Spinal cord (tissue), 10 donors: Measurements from ENCODE around the gene HES7. TPM values are rescaled to one million over a fixed set of nuclear protein-coding genes. Genes with fewer than 3 reads are reported as not detected.

Experiments
- DNase-seq, 6 donors: peaks; one replicate each; pipeline versions ENCODE4 v3.0.0 to v3.0.0-alpha.2; 2013 to 2015; ENCODE audit warnings: low spot score in 6 of 6, low read depth in 4 of 6
- H3K27ac ChIP-seq: one replicate; pipeline ENCODE4 v1.5.1; 2013; ENCODE audit warnings: low read depth, low read length, control low read depth
- H3K27me3 ChIP-seq: one replicate; pipeline ENCODE4 v1.6.1; 2013; ENCODE audit warnings: low read length; ENCODE audit not compliant: control insufficient read depth, insufficient read depth
- H3K36me3 ChIP-seq: one replicate; pipeline ENCODE4 v1.6.1; 2013; ENCODE audit warnings: low read length; ENCODE audit not compliant: control insufficient read depth, insufficient read depth
- H3K4me1 ChIP-seq: one replicate; pipeline ENCODE4 v1.6.1; 2013; ENCODE audit warnings: low read length; ENCODE audit not compliant: control insufficient read depth, insufficient read depth
- H3K4me3 ChIP-seq: one replicate; pipeline ENCODE4 v1.5.1; 2013; ENCODE audit warnings: low read depth, low read length, control low read depth
- H3K9me3 ChIP-seq: one replicate; pipeline ENCODE4 v1.6.1; 2013; ENCODE audit warnings: low read length; ENCODE audit not compliant: control insufficient read depth, insufficient read depth
- WGBS: methylation state at CpG from one replicate; pipeline ENCODE4 v1.1.5; 2013; ENCODE audit warnings: missing lambda C conversion rate; ENCODE audit not compliant: insufficient coverage; 5-methylcytosine and 5-hydroxymethylcytosine counted together
- polyA plus RNA-seq, 2 donors: library from polyadenylated mRNA; unstranded; fragments of 120-200 nt; gene quantifications; one replicate each; pipeline ENCODE4 v1.2.1, GENCODE V29; 2013; ENCODE audit not compliant: insufficient read length in 2 of 2
- total RNA-seq, 2 donors: library from RNA; depleted of rRNA in 1 of 2; stranded (reverse); fragments of 120-200 nt in 1 of 2; fragments of >200 nt in 1 of 2; gene quantifications; one replicate each; pipeline versions ENCODE4 v1.2.3 to v1.2.4, GENCODE V29; 2013 to 2014
- donor health status: healthy.

HES7 gene
- total and polyA plus RNA-seq, 4 donors, result 0.20 to 2.5 (median 1.0) TPM

- peak overlapping the region; percentile 81 for H3K4me3 ChIP-seq
- H3K36me3 ChIP-seq, result peaks cover 28% of the 10 kb centered on the region
- DNase-seq, result no peak
- H3K27me3 ChIP-seq, result no peaks in the 10 kb centered on the region
- H3K27ac ChIP-seq, result peak overlapping the region; percentile 100
- 2% methylated on average over 11 of the region's 11 CpGs for WGBS
- no peaks in the 10 kb centered on the region for H3K9me3 ChIP-seq
- H3K4me1 ChIP-seq, result peaks cover 78% of the 10 kb centered on the region
These were observed 32.0 kb upstream of the HES7 start for GRCh38 chr17:8155996-8156245.

DNA sequence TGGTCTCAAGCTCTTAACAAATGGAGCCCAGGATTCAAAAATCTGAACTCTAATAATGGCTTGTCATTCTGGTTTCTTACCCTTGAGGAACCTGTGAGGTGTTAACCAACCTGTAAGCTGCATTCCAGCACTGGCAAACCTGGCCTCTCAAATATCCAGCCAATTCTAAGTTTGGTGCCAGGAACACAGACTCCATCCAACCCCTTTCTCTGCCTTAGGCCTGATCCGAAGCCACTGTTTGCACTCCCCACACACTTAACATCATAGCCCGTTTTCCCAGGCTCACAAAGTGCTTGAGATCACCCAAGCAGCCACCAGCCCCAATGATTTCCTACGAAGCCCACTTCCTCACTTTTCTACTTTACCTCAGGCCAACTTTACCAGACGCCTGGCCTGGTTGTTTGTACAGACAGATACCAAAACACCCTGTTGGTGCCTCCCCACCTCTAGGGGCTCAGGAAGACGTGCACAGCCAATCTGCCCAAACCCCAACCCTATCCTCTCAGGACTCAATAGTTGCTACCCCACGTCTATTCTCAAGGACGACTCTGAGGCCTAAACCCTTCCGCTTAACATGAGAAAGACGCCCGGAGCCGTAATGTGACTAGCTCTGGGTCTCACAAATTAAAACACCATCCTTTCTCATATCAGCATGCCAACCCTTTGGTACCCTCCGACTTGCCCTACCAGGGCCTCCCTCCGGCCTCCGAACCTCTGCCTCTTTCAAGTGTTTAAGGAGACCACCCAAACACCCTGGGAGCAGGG is 31.5 kb upstream of the HES7 start:
- DNase-seq, result no peak
- 48% methylated on average over 14 of the region's 14 CpGs for WGBS
- Histone ChIP-seq H3K27ac (peak overlapping the region; percentile 100), H3K4me3 (peak overlapping the region; percentile 81), H3K27me3 (no peaks in the 10 kb centered on the region), H3K4me1 (peaks cover 78% of the 10 kb centered on the region), H3K9me3 (no peaks in the 10 kb centered on the region), H3K36me3 (peaks cover 28% of the 10 kb centered on the region)

GRCh38 chr17:8154608-8155155 is 30.8 kb upstream of the HES7 start:
- DNase-seq, result no peak
- no peaks in the 10 kb centered on the region for H3K27me3 ChIP-seq
- peak overlapping the region; percentile 100 for H3K27ac ChIP-seq
- WGBS, result 39% methylated on average over 7 of the region's 11 CpGs
- H3K4me3 ChIP-seq, result peak overlapping the region; percentile 81
- H3K36me3 ChIP-seq, result peaks cover 28% of the 10 kb centered on the region
- peaks cover 79% of the 10 kb centered on the region for H3K4me1 ChIP-seq
- H3K9me3 ChIP-seq, result no peaks in the 10 kb centered on the region

GRCh38 chr17:8153957-8154607 is 30.2 kb upstream of the HES7 start:
- DNase-seq, result peak in 4 of 6 donors; percentile 86 to 97 (median 92)
- Histone ChIP-seq H3K27me3 (no peaks in the 10 kb centered on the region), H3K27ac (peak overlapping the region; percentile 100), H3K4me1 (peaks cover 73% of the 10 kb centered on the region), H3K36me3 (peaks cover 28% of the 10 kb centered on the region), H3K9me3 (no peaks in the 10 kb centered on the region), H3K4me3 (peak overlapping the region; percentile 81)
- 3% methylated on average over 18 of the region's 22 CpGs for WGBS

DNA sequence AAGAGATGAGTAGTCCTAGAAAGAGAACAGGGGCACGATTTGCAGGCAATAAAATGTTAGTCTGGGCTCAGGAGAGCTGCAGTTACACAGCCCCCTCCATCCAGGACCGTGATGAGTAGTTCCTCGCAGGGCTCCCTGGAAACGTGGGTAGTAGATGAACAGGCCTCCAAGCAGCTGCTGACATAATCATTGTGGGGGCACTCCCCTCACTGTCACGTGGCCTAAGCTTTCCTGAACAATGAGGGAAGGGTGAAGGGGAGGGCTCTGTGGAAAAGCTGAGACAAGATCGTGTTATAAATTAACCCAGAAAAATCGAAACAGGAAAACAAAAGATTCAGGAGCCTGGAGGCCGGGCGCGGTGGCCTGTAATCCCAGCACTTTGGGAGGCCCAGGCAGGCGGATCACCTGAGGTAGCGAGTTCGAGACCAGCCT is 29.6 kb upstream of the HES7 start:
- peak in 2 of 6 donors; percentile 70 to 81 for DNase-seq
- Histone ChIP-seq H3K27ac (peak overlapping the region; percentile 100), H3K9me3 (no peaks in the 10 kb centered on the region), H3K27me3 (no peaks in the 10 kb centered on the region), H3K36me3 (peaks cover 30% of the 10 kb centered on the region), H3K4me1 (peaks cover 70% of the 10 kb centered on the region), H3K4me3 (peak overlapping the region; percentile 81)
- 25% methylated on average over 12 of the region's 13 CpGs for WGBS

DNA sequence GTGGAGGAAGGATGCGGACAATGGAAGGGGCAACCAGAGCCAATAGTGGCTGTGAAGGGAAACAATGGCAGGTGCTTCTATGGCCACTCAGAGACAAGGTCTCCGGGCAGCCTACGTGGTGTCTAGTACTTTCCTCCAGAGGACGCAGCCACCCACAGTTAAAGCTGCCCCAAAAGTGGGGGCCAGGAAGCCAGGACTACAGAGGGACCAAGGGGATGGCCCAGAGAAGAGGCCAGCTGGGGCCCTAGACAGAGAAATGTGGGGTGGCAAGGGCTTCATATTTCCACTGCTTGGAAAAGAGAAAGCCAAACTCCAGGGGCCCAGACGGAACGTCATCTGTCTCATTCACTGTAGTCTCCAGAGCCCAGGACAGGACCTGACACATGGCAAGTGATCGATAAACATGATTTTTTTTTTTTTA is 29.1 kb upstream of the HES7 start:
- Histone ChIP-seq H3K4me1 (peaks cover 66% of the 10 kb centered on the region), H3K27ac (peak overlapping the region; percentile 100)
- WGBS, result 67% methylated on average over 7 of the region's 7 CpGs

GRCh38 chr17:8152112-8152775 is 28.3 kb upstream of the HES7 start, which contains the start of gene PER1:
Gene PER1, minus strand, starts transcription at chr17:8152404. Its CDS starts 1,698 bp downstream, at chr17:8150706.
- peaks cover 64% of the 10 kb centered on the region for H3K4me1 ChIP-seq
- H3K4me3 ChIP-seq, result peak within 1 kb of the TSS; percentile 82
- H3K9me3 ChIP-seq, result no peaks in the 10 kb centered on the region
- DNase-seq, result peak in 4 of 6 donors; percentile 68 to 96 (median 91)
- WGBS, result 0% methylated on average over 37 of the region's 42 CpGs
- H3K27me3 ChIP-seq, result no peaks in the 10 kb centered on the region
- H3K36me3 ChIP-seq, result peaks cover 36% of the 10 kb centered on the region
- peak within 1 kb of the TSS; percentile 100 for H3K27ac ChIP-seq

More for the DNA sequence above, 29.1 kb upstream of the HES7 start:
- H3K4me3 ChIP-seq, result peak overlapping the region; percentile 82
- peak in 1 of 6 donors; percentile 12 for DNase-seq
- no peaks in the 10 kb centered on the region for H3K9me3 ChIP-seq
- no peaks in the 10 kb centered on the region for H3K27me3 ChIP-seq
- H3K36me3 ChIP-seq, result peaks cover 30% of the 10 kb centered on the region

- Histone ChIP-seq H3K36me3 (peaks cover 42% of the 10 kb centered on the region), H3K9me3 (no peaks in the 10 kb centered on the region), H3K4me1 (peaks cover 59% of the 10 kb centered on the region), H3K4me3 (peak overlapping the region; percentile 82), H3K27ac (peak overlapping the region; percentile 100), H3K27me3 (no peaks in the 10 kb centered on the region)
- 0% methylated on average over 22 of the region's 22 CpGs for whole genome bisulfite sequencing
- DNase-seq, result peak in 2 of 6 donors; percentile 51 to 86
These were observed 27.8 kb upstream of the HES7 start for GRCh38 chr17:8151641-8152111.

- peaks cover 59% of the 10 kb centered on the region for H3K4me1 ChIP-seq
- WGBS, result 0% methylated on average over 38 of the region's 38 CpGs
- peak in 3 of 6 donors; percentile 87 to 97 (median 96) for DNase-seq
These were observed 27.3 kb upstream of the HES7 start for GRCh38 chr17:8151120-8151640.

More at GRCh38 chr17:8151120-8151640, 27.3 kb upstream of the HES7 start:
- H3K27ac ChIP-seq, result peak overlapping the region; percentile 100
- H3K27me3 ChIP-seq, result no peaks in the 10 kb centered on the region
- peak overlapping the region; percentile 82 for H3K4me3 ChIP-seq
- peaks cover 47% of the 10 kb centered on the region for H3K36me3 ChIP-seq
- H3K9me3 ChIP-seq, result no peaks in the 10 kb centered on the region
